Activated CD8-positive, alpha-beta memory T cell treated with anti-CD3 and anti-CD28 coated beads for 1 hour (primary cell): ENCODE results near the gene EIF4H.
A peak's percentile ranks its signal among the peaks of the same experiment; 100 is the strongest.
"Not testable (repeated sequence)": the region's sequence is repeated elsewhere in the genome, so short reads cannot be mapped to it uniquely, and the experiment has no call there.

Experiments used
- DNase-seq, 2 donors: peaks; one replicate each; pipeline ENCODE4 v3.0.0-alpha.2; 2020; ENCODE audit warnings: low read depth in 1 of 2; ENCODE audit errors: extremely low read depth in 1 of 2

EIF4H gene

DNA sequence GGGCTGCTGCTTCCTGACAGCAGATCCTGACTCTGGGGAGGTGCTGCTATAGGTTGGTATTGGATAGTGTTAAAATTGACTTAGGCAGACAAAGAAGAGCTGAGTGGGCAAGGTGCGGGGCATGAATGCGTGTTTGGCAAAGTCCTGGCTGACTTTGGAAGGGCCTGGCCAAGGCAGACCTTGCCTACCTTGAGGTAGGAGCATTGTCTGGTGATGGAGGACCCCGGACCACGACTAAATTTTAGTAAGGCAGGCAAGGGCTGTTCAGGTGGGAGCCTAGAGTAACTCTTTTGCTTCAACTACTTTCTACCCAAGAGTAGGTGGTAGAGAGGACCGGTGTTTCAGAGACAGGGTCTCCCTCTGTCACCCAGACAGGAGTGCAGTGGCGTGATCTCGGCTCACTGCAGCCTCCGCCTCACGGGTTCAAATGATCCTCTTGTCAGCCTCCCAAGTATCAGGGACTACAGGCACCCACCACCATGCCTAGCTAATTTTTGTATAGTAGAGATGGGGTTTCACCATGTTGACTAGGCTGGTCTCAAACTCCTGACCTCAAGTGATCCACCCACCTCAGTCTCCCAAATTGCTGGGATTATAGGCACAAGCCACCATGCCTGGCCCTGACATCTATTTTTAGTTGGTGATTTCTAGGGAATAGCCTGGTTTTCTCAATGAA, 23.4 kb downstream of the EIF4H start:
- no peak for DNase-seq

DNA sequence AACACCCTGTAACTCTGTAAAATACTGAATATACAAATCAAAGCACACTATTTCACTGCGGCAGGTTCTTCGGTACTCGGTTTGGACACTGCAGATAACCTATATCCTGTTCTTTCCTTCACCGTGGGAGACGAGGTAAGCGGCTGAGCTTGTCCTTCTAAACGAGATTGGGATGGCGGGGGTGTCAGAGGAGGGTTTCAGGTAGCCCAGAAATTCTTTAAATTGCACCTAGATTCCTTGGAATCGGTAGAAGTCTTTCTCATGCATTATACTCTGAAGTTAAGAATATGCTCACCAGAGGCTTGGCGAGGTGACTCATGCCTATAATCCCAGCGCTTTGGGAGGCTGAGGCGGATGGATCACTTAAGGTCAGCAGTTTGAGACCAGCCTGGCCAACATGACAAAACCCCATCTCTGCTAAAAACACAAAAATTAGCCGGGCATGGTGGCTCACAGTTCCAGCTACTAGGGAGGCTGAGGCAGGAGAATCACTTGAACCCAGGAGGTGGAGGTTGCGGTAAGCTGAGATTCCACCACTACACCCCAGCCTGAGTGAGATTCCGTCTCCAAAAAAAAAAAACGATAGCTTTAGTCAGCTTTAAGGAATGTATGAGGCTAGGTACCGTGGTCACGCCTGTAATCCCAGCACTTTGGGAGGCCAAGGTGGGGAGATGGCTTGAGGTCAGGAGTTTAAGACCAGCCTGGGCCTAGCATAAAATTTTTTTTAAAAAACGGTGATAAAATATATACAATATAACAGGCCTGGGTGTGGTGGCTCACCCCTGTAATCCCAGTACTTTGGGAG, 25.6 kb downstream of the EIF4H start:
- no peak for DNase-seq

DNA sequence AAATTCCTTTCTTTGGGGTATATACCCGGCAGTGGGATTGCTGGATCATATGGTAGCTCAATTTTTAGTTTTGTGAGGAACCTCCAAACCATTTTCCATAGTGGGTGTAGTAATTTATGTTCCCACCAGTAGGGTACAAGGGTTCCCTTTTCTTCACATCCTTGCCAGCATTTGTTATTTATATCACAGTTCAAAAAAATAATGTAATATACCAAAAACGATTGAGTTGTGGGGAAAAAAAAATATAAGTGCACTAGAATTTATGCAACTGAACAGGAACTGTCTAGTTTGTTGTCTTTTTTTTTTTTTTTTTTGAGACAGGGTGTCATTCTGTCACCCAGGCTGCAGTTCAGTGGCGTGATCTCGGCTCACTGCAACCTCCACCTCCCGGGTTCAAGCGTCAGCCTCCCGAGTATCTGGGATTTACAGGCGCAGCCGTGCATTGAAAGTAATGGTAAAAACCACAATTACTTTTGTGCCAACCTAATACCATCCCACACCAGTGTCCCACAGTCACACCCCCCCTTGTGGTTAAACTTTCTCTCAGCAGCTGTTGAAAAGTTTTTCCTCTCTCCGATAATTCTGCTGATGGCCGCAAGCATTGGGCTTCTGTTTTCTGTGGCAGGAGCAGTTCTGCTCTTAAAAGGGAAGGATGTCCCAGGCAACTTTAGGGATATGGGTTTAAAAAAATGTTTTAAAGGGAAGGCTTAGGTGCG, 28.8 kb downstream of the EIF4H start:
- no peak for DNase-seq

- no peak for DNase-seq
Measured at GRCh38 chr7:74203956-74204618, 29.9 kb downstream of the EIF4H start.

GRCh38 chr7:74206052-74206451, 31.9 kb downstream of the EIF4H start:
- DNase-seq = not testable (repeated sequence)

DNA sequence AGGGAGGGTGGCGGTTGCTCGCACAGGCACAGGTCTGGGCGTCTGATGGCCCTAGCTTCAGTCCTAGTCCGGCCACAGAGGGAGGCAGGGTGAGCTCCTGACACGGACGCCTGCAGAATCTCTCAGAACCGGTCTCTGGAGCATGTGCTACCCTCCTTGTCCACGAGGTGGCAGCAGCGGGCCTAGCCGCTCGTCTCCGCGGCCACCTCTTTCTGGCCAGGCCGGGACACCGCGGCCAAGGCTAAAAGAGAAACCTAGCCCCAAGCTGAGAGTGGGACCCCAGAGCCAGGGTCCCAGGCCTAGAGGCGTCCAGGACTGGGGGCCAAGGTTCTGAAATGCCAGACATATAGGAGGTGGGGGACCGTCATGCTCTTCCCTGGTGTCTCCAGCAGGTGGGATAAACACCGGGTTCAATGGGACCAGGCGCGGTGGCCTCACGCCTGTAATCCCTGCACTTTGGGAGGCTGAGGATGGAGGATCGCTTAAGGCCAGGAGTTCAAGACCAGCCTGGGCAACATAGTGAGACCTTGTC, 32.5 kb downstream of the EIF4H start:
- peak; percentile 37 to 76 for DNase-seq

DNA sequence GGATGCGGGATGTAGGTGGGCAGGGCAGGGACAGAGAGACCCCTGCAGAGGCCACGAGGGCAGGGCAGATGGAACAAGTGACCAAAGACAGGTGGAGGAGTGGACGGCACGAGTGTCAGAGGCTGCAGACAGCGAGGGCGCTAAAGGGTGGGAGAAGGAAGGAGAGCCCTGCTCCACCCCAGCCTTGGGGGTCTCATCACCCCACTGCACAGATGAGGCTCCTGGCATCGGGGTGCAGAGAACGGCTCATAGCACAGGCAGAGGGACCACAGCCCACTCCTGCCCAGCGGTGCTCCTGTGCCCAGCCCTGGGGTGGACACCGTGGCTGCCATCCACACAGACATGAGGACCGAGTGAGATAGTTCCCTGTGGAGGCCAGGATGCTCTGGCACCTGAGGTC, 33.4 kb downstream of the EIF4H start:
- DNase-seq = no peak

DNA sequence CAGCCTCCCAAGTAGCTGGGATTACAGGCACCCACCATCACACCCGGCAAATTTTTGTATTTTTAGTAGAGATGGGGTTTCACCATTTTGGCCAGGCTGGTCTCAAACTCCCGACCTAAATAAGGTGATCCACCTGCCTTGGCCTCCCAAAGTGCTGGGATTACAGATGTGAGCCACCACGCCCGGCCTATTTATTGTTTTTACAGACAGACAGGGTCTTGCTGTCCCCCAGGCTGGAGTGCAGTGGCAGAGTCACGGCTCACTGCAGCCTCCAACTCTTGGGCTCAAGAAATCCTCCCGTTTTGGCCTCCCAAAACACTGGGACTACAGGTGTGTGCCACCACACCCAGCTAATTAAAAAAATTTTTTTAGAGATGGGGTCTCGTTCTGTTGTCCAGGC, 34.1 kb downstream of the EIF4H start:
- DNase-seq = not testable (repeated sequence)

DNA sequence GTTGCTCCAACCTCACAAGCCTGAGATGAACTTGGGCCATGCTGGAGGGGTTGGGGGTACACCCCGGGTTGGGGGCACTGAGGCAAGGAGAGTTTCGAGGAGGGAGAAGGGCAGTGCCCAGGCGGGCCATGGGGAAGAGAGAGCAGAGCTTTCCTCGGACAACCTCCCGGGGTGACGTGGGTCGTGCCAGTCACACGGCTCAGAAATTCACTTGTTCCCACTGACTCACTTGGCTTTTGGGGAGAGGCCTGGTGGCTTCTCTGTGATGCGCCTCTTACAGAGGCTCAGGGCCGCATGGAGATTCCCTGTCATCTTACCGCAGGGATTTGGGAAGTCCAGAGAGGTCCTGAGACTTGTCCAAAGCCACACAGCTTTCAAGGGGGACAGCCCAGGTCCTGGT, 38.5 kb downstream of the EIF4H start:
- DNase-seq = no peak

GRCh38 chr7:74214816-74215630, 40.9 kb downstream of the EIF4H start:
- no peak for DNase-seq

DNA sequence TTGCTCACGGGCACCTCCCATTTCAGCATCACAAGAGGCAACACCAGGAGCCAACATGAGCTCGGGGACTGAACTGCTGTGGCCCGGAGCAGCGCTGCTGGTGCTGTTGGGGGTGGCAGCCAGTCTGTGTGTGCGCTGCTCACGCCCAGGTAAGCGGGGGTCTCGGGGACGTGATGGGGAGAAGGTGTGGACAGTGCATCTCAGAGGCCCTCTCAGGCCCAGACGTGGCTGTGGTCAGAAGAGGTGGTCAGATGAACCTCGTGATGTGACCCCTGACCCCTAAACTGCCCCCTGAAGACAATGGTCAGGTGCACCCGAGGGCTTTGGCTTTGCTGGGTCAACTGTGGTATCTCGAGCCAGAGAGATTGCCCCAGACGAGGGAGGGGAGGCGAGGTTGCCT, 41.8 kb downstream of the EIF4H start:
- DNase-seq = no peak

DNA sequence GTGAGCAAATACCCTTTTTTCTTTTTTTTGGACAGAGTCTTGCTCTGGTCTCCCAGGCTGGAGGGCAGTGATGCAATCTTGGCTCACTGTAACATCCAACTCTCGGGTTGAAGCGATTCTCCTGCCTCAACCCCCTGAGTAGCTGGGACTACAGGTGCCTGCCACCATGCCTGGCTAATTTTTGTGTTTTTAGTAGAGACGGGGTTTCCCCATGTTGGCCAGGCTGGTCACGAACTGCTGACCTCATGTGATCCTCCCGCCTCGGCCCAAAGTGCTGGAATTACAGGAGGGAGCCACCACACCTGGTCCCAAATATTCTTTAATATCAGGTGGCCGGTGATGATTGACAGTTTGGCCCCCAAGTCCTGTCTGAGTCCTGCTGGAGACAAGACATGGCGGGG, 42.2 kb downstream of the EIF4H start:
- DNase-seq = no peak

GRCh38 chr7:74217455-74218342, 43.5 kb downstream of the EIF4H start:
- DNase-seq = no peak

DNA sequence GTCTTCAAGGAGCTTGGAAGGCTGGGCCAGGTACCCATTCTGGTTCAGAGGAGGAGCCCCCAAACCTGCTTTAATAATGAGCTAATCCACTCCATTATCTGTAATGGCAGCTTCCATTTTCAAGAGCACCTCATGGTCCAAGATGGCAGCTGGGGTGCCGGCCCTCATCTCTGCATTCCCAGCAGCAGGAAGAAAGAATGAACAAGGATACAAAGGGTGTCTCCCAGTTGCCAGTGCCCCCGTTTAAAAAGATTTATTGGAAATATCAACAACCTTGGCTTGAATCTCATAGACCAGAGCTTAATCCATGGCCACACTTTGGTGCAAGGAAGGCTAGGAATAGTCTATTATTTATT, 44.2 kb downstream of the EIF4H start:
- no peak for DNase-seq

GRCh38 chr7:74219416-74219815, 45.3 kb downstream of the EIF4H start:
- DNase-seq = no peak

GRCh38 chr7:74220229-74220628, 46.1 kb downstream of the EIF4H start:
- DNase-seq = no peak

GRCh38 chr7:74221713-74222112, 47.6 kb downstream of the EIF4H start:
- no peak for DNase-seq

DNA sequence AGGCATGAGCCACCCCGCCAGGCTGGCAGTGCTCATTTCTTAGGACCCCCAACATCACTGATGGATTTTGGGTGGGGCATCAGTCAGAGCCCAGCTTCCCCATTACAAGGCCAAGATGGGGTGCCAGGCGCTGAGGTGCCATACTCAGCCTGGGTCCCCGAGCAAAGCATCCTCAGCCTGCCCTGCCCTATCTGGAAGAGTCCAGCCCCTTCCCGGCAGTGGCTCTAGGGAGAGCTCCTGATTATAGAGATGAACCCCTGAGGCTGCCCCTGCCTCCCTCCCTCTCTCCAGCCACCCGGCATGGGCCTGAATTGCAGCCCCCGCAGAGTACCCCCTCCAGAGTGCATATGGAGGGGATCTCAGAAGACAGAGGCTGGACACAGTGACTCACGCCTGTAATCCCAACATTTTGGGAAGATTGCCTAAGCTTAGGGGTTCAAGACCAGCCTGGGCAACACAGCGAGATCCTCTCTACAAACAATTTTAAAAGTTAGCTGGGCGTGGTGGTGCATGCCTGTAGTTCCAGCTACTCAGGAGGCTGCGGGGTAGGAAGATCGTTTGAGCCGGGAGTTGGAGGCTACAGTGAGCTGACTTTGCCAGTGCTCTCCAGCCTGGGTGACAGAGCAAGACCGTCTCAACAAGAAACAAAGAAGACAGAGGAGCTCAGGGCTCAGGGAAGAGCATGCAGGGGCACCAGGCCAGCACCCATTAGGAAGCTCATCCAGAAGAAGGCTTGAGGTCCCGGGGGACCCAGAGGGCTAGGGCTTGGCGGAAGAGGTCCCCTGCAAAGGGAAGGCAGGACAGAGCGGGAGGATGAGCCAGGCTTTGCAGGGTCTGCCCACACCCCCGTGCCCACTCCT, 48.9 kb downstream of the EIF4H start:
- DNase-seq = no peak
